ENCODE data around the gene GOLT1A.
A peak's percentile ranks its signal among the peaks of the same experiment; 100 is the strongest.

The GOLT1A gene

DNA sequence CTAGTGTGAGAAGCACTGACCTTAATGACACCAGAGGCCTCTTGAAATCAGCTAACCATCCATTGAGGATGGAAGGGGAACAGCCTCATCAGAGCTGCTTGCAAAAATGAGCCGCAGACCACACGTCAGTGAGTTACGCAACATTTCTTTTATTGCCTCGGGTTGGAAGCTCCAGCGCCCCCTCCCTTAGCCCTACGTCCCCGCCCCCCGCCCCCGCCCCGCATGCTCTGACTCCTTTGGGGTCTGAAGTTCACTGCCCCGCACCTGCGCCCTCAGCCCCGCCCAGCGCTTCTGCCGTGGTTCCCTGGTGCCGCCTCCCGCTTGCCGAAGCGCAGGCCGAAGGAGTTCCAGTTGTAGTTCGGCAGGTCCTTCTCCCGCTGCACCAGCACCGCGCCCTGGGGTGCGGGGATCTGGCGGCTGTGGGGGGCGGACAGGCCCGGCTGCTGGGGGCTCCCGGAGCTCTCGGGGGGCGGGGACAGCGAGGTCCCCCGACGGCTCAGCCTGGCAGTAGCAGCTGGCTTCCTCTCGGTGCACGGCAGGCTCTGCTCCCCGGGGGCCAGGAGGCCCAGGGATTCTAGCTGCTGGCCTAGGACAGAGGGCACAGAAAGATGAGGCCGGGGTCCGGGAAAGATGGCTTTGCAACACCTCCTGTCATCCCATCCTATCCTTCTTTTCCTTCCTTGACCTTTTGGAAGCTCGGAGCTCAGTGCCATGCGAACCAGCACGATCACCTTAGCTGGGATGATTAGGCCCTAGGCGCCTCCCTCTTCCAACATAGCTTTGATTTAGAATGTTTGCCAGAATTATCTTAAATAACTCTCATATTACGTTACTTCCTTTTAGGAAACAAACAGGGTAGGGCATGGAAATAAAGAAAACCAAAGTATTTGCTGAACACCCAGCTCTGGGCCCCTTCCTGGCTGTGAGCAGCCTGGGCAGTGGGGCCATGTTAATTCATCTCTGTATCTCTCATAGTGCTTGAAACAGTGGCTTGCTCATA is 23.3 kb downstream of the GOLT1A start:
- no peak for DNase-seq

DNA sequence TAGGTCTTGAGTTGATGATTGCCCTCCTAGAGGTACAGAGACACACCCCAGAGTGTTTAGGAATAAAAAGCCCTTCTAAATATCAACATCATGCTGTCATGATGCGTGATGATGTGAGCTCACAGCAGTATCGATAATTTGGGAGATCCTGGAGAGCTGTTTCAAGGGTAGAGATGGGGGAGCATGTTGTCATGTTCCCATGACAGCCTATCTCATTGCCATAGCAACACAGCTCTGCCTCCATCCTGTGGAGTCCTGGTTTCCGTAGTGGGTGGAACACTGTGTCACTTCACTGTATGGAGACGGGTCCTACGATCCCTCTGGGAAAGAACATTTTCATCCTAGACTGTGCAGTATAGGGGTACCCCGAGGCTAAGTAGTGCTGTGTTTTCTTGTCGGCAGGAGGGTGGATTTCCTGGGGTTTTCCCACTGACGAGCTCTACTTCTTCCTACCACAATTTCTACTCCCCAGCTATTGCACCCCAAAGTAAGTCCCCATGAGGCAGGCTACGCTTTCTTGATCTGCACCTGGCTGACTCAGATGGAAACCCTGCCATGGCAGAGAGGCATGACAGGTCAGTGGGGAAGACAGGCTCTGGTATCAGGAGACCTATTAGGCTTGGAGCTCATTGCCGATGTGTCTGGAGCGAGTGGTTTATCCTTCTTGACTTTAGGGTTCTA is 24.7 kb downstream of the GOLT1A start:
- DNase-seq: no peak

DNA sequence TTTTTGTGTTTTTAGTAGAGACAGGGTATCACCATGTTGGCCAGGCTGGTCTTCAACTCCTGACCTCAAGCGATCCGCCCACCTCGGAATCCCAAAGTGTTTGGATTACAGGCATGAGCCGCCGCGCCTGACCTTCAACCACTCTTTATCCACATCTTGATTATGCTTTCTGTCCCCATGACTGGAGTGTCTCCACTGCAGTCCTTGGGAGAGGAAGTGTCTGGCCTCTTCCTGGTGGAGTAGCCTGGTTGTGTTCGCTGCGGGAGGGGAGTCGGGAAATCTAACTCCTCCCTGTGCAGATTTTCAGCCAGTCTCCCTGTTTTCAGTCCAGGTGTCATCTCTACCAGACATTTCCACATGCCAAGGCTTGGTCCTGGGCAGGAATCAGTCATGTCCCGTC is 27.2 kb downstream of the GOLT1A start:
- no peak for DNase-seq

DNA sequence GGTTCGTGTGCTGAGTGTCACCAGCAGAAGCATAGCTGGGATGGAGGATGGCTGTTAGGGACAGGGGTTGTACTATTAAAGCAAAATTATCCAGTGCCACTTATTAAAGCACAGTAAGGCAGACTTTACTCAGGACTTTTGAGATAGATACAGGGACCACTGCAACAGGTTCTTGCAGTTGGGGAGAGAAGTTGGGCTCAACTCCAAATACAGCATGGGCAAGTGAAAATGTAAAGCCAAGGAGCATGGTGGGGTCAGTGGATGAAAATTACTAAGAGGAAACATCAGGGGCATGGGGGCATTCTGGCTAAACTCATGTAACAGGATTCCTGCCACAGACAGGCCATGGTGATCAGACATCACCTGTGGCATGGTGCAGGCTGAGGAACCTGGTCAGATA is 32.7 kb downstream of the GOLT1A start:
- no peak for DNase-seq

DNA sequence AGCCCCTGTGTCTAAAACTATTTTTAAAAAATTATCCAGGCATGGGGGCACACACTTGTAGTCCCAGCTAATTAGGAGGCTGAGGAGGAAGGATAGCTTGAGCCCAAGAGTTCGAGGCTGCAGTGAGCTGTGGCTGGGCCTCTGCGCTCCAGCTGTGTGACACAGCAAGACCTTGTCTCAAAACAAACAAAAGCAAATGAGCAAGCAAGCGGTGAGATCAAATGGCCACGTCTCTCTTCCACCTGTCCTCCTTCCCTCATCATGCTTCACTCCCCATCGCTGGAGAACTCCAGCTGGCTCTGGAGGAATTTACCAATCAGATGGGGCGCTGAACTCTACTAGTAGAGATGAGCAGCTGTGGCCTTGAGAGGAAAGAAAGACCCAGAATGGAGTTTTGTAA is 33.7 kb downstream of the GOLT1A start:
- no peak for DNase-seq

DNA sequence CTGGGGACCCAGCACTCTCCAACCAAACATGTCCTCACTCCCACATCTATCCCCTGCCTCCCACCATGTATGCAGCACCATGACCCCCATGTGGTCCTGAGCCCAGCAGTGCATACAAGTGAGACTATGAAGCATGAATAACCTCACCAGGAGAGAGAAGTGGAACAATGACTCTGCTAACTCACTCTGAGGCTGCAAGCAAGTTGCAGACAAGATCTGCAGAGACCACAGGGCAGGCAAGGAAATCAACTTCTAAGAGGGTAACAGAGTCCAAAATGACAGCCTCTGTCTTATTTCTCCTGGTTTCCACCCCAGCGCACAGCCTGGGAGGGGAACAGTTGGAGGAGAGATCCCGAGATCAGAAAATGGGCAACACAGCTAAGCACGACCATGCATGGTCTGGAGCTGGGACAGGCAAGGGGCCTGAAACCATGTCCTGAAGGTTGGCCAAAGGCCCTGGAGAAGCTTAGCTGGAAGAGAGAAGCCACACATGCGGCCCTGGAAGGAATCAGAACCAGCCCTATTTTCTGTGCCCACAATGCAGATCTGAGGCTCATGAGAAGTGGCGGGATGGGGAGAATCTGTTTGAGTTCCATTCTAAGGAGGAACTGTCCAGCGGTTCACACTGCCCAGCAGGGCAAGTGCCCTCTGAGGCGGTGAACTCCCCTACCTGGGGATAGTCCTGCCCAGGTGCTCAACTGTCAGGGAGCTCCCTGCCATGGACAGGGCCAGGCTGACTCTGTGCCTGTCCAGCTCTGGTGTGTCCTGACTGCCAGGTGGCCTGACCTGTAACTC is 35.1 kb downstream of the GOLT1A start:
- DNase-seq: no peak

DNA sequence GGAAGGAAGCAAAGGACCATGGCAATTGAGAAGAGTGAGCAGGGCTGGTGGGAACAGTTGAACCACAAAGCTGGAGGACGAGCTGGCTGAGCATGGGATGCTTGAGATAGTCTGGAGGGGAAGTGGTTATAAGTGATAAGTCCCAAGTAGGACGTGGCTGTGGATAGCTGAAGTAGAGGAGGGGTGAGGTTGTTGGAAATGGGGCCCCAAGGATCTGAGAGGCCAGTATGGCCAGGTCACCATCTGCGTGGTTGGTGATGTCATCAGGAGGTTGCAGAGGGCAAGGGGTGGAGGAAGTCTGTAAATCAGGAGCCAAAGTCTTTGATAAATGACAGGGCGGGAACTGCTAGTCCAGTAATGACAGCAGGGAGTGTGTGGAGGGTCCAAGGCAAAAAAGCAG is 36.7 kb downstream of the GOLT1A start:
- DNase-seq: no peak

DNA sequence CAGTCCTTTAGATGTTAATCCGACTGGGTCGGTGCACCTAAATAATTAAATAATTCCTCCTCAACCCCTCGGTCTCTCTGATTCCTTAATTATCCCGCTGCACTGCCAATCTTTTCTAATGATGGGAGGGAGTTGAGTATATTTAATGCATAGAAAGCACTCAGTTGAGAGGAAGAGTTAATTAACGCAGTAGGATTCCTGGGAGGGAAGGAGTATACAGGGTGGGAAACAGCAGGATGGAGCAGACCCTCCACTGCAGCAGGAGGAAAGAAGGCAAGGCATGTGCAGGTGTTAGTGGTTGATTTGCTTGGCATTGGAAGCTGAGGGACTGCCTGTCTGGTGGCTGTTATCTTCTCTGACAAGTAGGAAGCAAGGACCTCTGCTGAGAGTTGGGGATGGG is 37.7 kb downstream of the GOLT1A start:
- DNase-seq: no peak

DNA sequence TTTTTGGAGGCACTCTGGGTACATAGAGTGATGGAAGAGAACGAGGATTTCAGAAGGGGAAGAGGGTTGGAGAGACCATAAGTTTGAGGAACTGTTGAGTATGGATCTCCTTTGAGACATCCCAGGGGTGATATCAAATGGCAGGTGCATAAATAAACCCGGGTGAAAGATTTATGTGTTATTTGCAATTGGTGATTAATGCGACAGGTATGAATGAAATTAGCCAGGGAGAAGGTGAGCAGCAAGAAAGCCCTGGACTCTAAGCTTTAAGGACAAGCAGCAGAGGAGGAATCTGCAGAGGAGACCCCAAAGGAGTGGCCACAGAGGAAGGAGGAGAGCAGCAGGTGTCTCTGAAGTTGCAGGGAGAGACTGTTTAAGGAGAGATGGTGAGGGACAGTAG is 38.8 kb downstream of the GOLT1A start:
- DNase-seq: no peak

DNA sequence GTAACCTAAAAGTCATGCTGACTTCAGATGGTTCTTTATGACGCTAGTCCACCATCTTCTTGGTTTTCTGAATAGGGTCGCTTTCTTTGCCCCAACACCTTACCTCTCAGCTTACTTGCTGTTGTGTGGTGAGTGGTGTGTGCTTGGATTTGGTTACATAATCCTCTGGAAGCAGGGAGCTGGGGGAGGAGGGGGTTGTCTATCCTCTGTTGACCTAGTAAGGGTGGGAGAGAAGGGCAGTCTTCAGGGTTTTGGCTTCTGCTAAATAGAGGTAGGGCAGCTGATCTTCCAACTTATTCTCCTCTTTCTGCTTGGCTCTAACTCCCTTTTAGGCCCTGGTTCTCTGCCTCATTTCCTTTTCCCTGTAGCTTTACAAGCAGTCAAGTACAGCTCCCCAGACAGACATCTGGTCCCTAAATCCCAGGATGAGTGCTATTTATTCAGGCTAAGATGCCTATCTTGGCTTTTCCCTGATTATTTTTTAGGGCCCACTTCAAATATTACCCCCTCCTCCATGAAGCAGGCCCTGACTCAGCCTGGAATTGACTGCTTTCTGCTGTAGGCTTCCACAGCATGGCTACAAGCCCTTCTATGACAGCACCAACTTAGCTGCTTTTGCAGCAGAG is 41.3 kb downstream of the GOLT1A start:
- DNase-seq: no peak

DNA sequence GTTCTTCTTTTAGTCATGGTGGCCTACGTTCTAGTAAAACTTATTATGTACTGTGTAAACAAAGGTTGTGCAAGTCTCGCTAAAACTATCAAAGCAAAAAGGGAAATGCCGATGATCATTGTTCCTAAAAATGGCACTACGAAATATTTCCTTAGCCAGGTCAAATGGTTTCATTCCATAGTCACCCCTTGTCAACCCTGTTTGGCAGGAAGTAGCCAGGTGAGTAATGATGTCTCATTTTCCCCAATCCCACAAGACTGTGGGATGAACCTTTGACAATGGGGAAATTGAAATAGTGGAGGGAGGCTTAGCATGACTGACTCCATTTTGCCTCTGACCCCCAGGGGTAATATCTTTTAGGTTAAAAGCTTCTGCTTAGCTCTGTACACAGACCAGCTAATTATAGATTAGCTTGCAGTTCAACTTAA is 42.0 kb downstream of the GOLT1A start:
- no peak for DNase-seq

DNA sequence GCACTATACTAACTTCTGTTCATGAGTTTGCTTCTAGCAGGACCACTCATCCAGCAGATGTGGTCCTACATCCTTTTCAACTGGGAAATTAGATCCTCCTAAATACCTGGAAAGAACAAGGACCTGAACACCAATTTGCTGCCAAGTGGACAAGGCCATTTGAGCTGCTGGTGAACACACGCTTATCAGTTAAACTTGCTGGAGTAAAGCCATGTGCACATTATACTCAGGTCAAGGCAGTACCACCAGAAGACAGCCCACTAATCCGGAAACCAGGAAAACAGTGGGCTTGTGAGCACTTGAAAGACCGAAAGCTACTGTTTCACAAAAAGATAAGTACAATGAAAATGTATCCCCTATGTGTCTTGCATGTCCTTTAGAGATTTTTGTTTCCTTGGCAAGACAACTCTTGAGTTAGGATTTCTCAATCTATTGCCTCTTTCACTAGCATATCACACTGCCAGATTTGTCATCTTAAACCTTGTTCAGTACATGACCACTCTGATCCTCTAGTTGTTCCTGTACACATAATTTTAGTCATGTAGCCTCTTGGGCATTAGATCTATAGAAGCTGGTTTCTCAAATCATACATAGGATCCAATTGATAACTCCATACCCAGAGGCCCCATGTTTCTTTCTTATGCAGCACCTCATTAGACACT is 43.2 kb downstream of the GOLT1A start:
- DNase-seq: no peak

DNA sequence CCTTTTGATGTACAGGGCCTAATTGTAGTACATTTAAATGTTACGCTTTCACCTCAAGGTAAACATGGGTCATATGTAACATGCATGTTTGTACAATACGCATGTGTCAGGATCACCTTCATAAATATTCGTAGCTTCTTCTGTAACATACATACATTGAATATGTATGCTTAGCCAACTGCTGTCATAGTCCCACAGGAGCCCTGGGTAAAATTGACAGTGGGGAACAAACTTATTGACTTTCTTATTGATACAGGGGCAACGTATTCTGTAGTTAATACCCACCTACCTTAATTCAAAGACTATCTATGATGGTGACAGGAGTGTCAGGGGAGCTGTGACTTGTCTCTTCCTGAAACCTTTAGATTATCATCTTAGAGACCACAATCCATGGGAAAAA is 43.9 kb downstream of the GOLT1A start:
- no peak for DNase-seq

DNA sequence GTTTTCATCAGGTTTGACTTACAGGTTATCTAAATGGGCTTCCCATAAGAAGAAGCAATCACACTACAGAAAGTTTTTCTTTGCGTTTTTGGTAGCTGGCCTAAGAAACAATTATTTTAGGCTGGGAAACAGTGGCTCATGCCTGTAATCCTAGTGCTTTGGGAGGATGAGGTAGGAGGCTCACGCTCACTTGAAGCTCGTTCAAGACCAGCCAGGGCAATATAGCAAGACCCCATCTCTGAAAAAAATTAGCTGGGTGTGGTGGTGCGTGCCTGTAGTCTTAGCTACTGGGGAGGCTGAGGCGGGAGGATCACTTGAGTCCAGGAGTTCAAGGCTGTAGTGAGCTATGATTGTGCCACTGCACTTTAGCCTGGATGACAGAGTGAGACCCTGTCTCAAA is 46.1 kb downstream of the GOLT1A start:
- DNase-seq: no peak

DNA sequence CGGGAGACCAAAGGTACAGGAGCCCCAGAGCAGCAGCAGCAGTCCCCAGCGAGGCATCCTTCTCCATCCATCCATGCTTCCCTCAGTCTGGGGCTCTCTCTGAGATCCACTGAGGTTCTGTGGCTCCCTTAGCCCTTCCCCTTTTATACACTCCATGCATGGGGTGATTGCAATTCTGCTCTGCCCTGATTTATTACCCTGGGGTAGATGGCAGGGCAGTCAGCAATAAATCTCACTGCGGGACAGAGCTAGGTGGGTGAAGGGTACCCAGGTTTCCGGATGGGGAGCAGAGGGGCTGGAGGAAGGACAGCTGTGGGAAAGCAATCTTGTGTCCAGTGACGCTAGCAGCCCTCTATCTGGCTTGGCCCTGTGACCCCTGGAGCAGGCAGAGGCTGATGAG is 47.6 kb downstream of the GOLT1A start, which contains the start of gene REN:
Gene REN (minus strand): TSS at position 119 of the 400 bp plus-strand sequence. CDS start 44 bp downstream, at position 75.
- DNase-seq: no peak

DNA sequence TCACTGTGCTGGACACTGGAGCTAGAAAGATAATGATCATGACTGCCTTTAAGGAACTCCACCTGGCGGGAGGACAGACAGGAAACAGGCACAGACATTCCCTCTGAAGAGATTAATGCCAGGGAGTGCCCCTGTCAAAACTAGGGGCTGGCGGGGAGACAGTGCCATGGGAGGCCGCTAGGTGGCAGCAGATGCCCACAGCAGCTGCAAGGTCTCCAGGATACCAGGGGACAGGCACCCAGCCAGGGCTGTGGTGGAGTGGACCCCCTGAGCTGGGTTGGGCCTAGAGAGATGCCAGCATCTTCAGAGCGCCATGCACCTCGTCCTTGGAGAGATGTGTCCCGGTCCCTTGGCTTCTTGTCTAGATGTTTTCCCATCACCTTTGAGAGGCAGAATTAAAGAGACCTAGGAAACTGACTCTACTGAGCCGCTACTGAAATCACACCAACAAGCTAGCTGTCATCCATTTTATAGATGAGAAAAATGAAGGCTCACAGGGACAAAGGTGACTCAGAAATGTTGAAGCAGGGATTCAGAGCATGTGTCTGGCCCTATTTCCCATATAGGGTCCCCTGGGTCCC is 51.2 kb downstream of the GOLT1A start:
- peak; percentile 78 for DNase-seq

DNA sequence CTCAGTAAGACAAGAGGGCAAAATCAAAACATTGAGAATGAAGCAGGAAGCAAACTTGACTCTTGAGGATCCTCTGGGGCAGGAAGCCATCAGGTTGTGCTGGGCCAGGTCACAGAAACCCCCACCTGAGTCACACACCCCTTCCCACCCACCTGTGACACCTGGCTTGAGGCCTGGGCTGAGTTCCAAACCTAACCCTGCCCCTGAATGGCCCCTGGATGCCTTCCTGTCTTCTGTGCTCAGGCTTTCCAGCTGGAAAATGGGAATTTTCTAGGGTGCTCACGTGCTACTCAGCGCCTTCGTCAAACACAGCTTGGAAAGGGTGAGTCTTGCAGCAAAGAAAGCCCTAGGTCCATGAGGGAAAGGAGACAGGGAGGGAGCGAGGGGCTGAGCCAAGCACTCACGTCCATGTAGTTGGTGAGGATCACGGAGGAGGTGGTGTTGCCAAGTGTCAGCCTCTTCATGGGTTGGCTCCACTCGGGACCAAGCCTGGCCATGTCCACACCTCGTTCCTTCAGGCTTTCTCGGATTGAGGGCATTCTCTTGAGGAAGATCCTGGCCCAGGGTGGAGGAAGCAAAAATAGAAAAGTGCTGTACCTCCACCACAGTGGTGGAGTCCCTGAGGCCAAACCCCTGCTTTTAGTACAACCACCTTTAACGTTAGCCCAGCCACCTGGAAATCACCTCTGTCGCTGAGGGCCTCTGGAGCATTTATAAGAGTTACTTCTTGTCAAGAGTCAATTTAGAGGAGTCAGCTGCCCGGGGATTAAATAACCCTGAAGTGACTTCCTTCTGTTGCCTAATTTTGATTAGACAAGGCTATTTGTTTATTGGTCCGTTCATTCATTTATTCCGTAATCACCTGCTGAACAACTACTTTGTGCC is 51.9 kb downstream of the GOLT1A start:
- no peak for DNase-seq

DNA sequence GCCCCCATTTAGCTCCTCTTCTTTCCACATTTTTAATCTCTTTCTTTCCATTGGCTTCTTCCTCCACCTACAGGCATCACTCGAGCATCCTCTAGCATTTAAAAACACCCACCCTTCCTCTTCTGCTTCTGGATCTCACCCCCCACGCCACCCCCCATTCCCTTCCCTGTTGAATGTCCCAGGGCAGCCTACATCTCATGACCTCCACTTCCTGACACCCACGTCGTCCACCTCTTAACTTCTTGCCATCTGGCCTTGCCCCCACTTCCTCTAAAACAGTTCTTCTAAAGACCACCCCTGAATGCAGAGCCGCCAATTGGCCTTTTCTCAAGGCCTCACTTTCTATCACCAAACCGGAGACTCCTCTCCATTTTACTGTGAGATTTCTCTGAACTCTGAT is 55.8 kb downstream of the GOLT1A start:
- no peak for DNase-seq

DNA sequence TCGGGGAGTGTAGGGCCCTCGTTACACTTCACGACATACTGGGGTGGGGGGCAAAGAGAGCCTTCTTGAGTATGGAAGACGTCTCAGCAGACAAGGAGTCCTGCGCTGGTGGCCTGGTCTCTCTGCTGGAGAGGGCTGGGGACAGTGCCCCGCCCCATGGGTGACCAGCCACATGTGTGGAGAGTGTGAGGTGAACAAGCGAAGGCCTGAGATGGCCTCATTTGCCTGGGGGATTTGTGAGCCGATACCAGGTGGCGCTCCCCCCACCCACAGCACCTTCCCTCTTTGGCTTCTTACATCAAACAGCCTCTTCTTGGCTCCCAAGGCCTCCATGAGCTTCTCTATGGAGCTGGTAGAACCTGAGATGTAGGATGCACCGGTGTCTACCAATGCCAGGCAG is 57.9 kb downstream of the GOLT1A start:
- DNase-seq: no peak

DNA sequence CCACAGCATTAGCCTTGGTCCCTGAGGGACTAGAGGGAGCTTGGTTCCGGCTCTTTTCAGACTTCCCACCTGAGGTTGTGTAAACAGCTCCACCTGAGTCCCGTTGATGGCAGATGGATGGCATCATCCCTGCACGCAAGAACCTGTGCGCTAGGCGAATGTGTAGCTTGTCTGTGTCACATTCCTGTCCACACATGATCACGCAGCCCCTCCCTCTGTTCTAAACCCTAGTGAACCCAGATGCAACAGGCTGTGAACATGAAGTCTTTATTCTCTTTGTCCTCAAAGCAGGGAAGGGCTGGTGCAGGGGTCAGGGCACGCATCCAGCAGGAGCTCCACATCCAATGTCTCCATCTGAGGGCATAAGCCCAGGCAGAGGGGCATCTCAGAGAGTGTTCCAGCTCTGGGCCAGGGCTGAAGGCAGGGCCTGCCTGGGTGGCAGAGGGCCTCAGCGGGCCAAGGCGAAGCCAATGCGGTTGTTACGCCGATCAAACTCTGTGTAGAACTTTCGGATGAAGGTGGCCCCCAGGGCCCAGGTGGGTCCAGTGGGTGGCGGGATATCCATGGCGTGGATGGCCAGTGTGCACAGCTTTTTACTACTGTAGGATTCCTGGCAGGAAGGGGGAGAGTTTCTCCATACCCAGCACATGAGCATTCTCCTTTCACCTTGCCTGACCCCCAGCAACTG is 59.1 kb downstream of the GOLT1A start:
- no peak for DNase-seq
